SK-N-SH (cell line): ENCODE results near the gene MZT1. TPM values are rescaled to one million over a fixed set of nuclear protein-coding genes. Genes with fewer than 3 reads are reported as not detected.

Experiments
- CTCF ChIA-PET: fragments of 300-600, 350-600 bp; formaldehyde crosslinking; extraction: SDS; loops from one replicate; lab custom pipeline; 2021; lab: Yijun Ruan, JAX
- POLR2A ChIA-PET: fragments of 350-600 bp; sonication (Branson Sonifier 250); formaldehyde crosslinking; extraction: SDS; loops from one replicate; lab custom pipeline; 2020; ENCODE audit warnings: antibody characterized with exemption, inconsistent platforms; lab: Yijun Ruan, JAX
- DNase-seq: peaks from one replicate; pipeline ENCODE4 v3.0.0; 2012
- H2AFZ ChIP-seq: fragments of 200-600 bp; sonication (generic); 2 replicates; pipeline ENCODE4 v1.8.1; 2016; ENCODE audit warnings: antibody characterized with exemption, mild to moderate bottlenecking, low read depth
- H3F3A ChIP-seq: fragments of 200-600 bp; sonication (generic); replicated peaks from 2 replicates; pipeline ENCODE3; 2016; ENCODE audit warnings: antibody characterized with exemption, mild to moderate bottlenecking; ENCODE audit not compliant: insufficient read depth
- H3K27ac ChIP-seq, 2 experiments: fragments of 200-500 bp in 1 of 2; fragments of 200-600 bp in 1 of 2; sonication (Bioruptor generic) in 1 of 2; sonication (generic), shearing (Covaris generic) in 1 of 2; 2 replicates each; pipeline versions ENCODE4 v1.5.1 to v1.6.1; 2014 to 2016; ENCODE audit warnings: low read depth in 2 of 2, inconsistent platforms in 1 of 2, low read length in 1 of 2, mild to moderate bottlenecking in 1 of 2, mixed read lengths in 1 of 2
- H3K27me3 ChIP-seq: fragments of 200-600 bp; sonication (generic), shearing (Covaris generic); 2 replicates; pipeline ENCODE4 v1.6.1; 2016; ENCODE audit warnings: mixed run types; ENCODE audit not compliant: insufficient read depth
- H3K36me3 ChIP-seq, 2 experiments: fragments of 200-500 bp in 1 of 2; fragments of 200-600 bp in 1 of 2; sonication (Bioruptor generic) in 1 of 2; sonication (generic) in 1 of 2; replicated peaks in 1 of 2; 2 replicates each; pipeline versions ENCODE3 to v1.5.1; 2014 to 2016; ENCODE audit warnings: low read length in 1 of 2, mild to moderate bottlenecking in 1 of 2; ENCODE audit not compliant: insufficient read depth in 2 of 2, control insufficient read depth in 1 of 2
- H3K4me1 ChIP-seq, 2 experiments: fragments of 200-500 bp in 1 of 2; fragments of 200-600 bp in 1 of 2; sonication (Bioruptor generic) in 1 of 2; sonication (generic), shearing (Covaris generic) in 1 of 2; 2 replicates each; pipeline versions ENCODE4 v1.5.1 to v1.6.1; 2014 to 2016; ENCODE audit warnings: low read depth in 1 of 2, low read length in 1 of 2, mixed run types in 1 of 2; ENCODE audit not compliant: insufficient read depth in 2 of 2, control insufficient read depth in 1 of 2
- H3K4me2 ChIP-seq: fragments of 200-600 bp; sonication (generic), shearing (Covaris generic); 2 replicates; pipeline ENCODE4 v1.6.1; 2017; ENCODE audit warnings: mixed run types
- H3K4me3 ChIP-seq, 2 experiments: fragments of 200-500 bp in 1 of 2; fragments of 200-600 bp in 1 of 2; sonication (Bioruptor generic) in 1 of 2; sonication (generic), shearing (Covaris generic) in 1 of 2; 2 replicates each; pipeline versions ENCODE4 v1.5.1 to v1.8.1; 2014 to 2016; ENCODE audit warnings: low read depth in 2 of 2, inconsistent platforms in 1 of 2, low read length in 1 of 2, mild to moderate bottlenecking in 1 of 2, mixed read lengths in 1 of 2, moderate library complexity in 1 of 2
- H3K79me2 ChIP-seq: fragments of 200-600 bp; sonication (generic); 2 replicates; pipeline ENCODE4 v1.8.1; 2017; ENCODE audit warnings: mild to moderate bottlenecking; ENCODE audit not compliant: insufficient read depth
- H3K9ac ChIP-seq: fragments of 200-600 bp; sonication (generic); 2 replicates; pipeline ENCODE4 v1.6.1; 2017; ENCODE audit warnings: mixed run types
- H3K9me2 ChIP-seq: fragments of 200-600 bp; sonication (generic); 2 replicates; pipeline ENCODE4 v1.6.1; 2017; ENCODE audit warnings: mixed run types
- H3K9me3 ChIP-seq: fragments of 200-600 bp; sonication (generic); 2 replicates; pipeline ENCODE4 v1.6.1; 2017; ENCODE audit warnings: mixed run types, mild to moderate bottlenecking, moderate library complexity
- H4K20me1 ChIP-seq: fragments of 200-600 bp; sonication (generic); 2 replicates; pipeline ENCODE4 v1.6.1; 2017; ENCODE audit warnings: mild to moderate bottlenecking, mixed run types; ENCODE audit not compliant: insufficient read depth
- CHD2 ChIP-seq: fragments of 150-350 bp; IDR thresholded peaks from 2 replicates; pipeline ENCODE4 v1.6.1; 2018; ENCODE audit warnings: low read length; ENCODE audit not compliant: partially characterized antibody
- ELF1 ChIP-seq: IDR thresholded peaks from 2 replicates; pipeline ENCODE4 v1.4.0; 2012
- FOXM1 ChIP-seq: IDR thresholded peaks from 2 replicates; pipeline ENCODE4 v1.4.0; 2012; ENCODE audit warnings: low read depth, mild to moderate bottlenecking
- GABPA ChIP-seq: IDR thresholded peaks from 2 replicates; pipeline ENCODE4 v1.4.0; 2012; ENCODE audit warnings: low read depth, mild to moderate bottlenecking
- GATA2 ChIP-seq: sonication (generic); formaldehyde crosslinking; IDR thresholded peaks from 2 replicates; pipeline ENCODE4 v1.5.0; 2020; ENCODE audit warnings: mild to moderate bottlenecking, missing genetic modification reagents
- IRF3 ChIP-seq: fragments of 150-350 bp; IDR thresholded peaks from 2 replicates; pipeline ENCODE4 v1.6.1; 2016; ENCODE audit warnings: mild to moderate bottlenecking, low read depth, low read length
- JUND ChIP-seq: IDR thresholded peaks from 2 replicates; pipeline ENCODE4 v1.4.0; 2012
- MAX ChIP-seq: IDR thresholded peaks from 2 replicates; pipeline ENCODE4 v1.4.0; 2012; ENCODE audit warnings: low read depth
- MEF2A ChIP-seq: IDR thresholded peaks from 2 replicates; pipeline ENCODE4 v1.4.0; 2012; ENCODE audit warnings: low read depth, borderline replicate concordance
- MXI1 ChIP-seq: IDR thresholded peaks from 2 replicates; pipeline ENCODE4 v1.6.1; 2012; ENCODE audit warnings: mild to moderate bottlenecking, low read depth, low read length, improper control_type of control experiment
- NRF1 ChIP-seq: IDR thresholded peaks from 2 replicates; pipeline ENCODE4 v1.6.1; 2012; ENCODE audit warnings: low read depth, mild to moderate bottlenecking, low read length
- PBX3 ChIP-seq: IDR thresholded peaks from 2 replicates; pipeline ENCODE4; 2012
- RAD21 ChIP-seq: IDR thresholded peaks from 2 replicates; pipeline ENCODE4 v1.6.1; 2012; ENCODE audit warnings: mild to moderate bottlenecking, low read length
- RCOR1 ChIP-seq: fragments of 150-350 bp; IDR thresholded peaks from 2 replicates; pipeline ENCODE4 v1.6.1; 2017; ENCODE audit warnings: antibody characterized with exemption, low read length
- RFX5 ChIP-seq: IDR thresholded peaks from 2 replicates; pipeline ENCODE4 v1.6.1; 2012; ENCODE audit warnings: mild to moderate bottlenecking, improper control_type of control experiment, low read length
- RXRA ChIP-seq: IDR thresholded peaks from 2 replicates; pipeline ENCODE4 v1.4.0; 2012; ENCODE audit warnings: low read depth, mild to moderate bottlenecking, borderline replicate concordance
- SMC3 ChIP-seq: IDR thresholded peaks from 2 replicates; pipeline ENCODE4 v1.6.1; 2012; ENCODE audit warnings: low read depth, low read length, improper control_type of control experiment
- TAF1 ChIP-seq: IDR thresholded peaks from 2 replicates; pipeline ENCODE4 v1.6.1; 2012; ENCODE audit warnings: low read depth, mild to moderate bottlenecking, low read length, moderate library complexity, borderline replicate concordance
- TCF12 ChIP-seq: IDR thresholded peaks from 2 replicates; pipeline ENCODE4 v1.4.0; 2012
- polyA plus RNA-seq, 3 experiments: library from polyadenylated mRNA; depleted of rRNA; stranded (reverse); fragments of >200 nt; gene quantifications; 2 replicates each; pipeline ENCODE4 v1.2.3, GENCODE V29; 2012
- TF ChIP-seq, protein P1 (sequence below): fragments of 150-350 bp; IDR thresholded peaks from 2 replicates; pipeline ENCODE4 v1.6.1; 2017; ENCODE audit warnings: antibody characterized with exemption, low read length, low read depth, borderline replicate concordance
- TF ChIP-seq, protein P2 (sequence below): fragments of 200-600 bp; sonication (generic); IDR thresholded peaks from 2 replicates; pipeline ENCODE4 v1.6.1; 2017; ENCODE audit warnings: antibody characterized with exemption, mild to moderate bottlenecking, moderate library complexity
- TF ChIP-seq, protein P3 (sequence below): IDR thresholded peaks from 2 replicates; pipeline ENCODE4 v1.4.0; 2012; ENCODE audit warnings: low read depth, borderline replicate concordance
- TF ChIP-seq, protein P4 (sequence below): IDR thresholded peaks from 2 replicates; pipeline ENCODE4 v1.4.0; 2012; ENCODE audit warnings: low read depth, borderline replicate concordance

Gene MZT1
- polyA plus RNA-seq, 1 of the 3 experiments (the other 2 are of a cell fraction) = 8.2 TPM

DNA sequence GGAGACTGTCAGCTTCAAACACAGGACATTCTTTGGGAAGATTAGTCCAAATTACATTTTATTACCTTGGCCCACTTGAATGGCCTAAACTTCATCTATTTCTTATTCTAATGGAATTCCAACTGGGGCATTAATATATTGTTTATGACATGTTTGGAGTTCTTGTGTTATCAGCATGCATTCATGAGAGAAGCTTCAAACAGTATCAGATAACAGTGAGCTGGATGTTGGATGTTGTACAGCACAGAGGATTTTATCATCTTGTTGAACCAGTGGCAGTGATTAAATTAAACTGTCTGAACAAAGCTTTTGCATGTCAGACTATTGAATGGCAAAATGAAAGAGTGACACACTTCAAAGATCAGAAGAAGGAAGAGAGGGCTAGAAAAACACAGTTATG, 50.0 kb downstream of the MZT1 start:
- H3K9me2 ChIP-seq = no peaks in the 10 kb centered on the region
- H3K4me3 ChIP-seq = no peak overlapping the region
- H3K4me1 ChIP-seq = peaks cover 9 to 10% of the 10 kb centered on the region in 2 experiments; a peak in 2 of 4 replicates
- ChIA-PET POLR2A (no interaction called here), CTCF (interaction anchor here (1.0 kb wide), 1 partner anchor 11 kb away, joined by 3 read pairs; no protein-coding TSS in a partner anchor)
- no peaks in the 10 kb centered on the region for H3K79me2 ChIP-seq
- H2AFZ ChIP-seq = no peak overlapping the region
- no peak overlapping the region for H3K9ac ChIP-seq
- H3K27me3 ChIP-seq = no peaks in the 10 kb centered on the region
- TF ChIP-seq RAD21 = no peak
- TF ChIP-seq CHD2 = no peak
- TF ChIP-seq, protein P1, sequence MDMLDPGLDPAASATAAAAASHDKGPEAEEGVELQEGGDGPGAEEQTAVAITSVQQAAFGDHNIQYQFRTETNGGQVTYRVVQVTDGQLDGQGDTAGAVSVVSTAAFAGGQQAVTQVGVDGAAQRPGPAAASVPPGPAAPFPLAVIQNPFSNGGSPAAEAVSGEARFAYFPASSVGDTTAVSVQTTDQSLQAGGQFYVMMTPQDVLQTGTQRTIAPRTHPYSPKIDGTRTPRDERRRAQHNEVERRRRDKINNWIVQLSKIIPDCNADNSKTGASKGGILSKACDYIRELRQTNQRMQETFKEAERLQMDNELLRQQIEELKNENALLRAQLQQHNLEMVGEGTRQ = no peak
- TF ChIP-seq ELF1 = no peak
- no peak for TF ChIP-seq MXI1
- no peak for TF ChIP-seq TAF1
- TF ChIP-seq FOXM1 = no peak
- no peak for TF ChIP-seq PBX3
- TF ChIP-seq RXRA = no peak
- TF ChIP-seq GABPA = no peak
- TF ChIP-seq TCF12 = no peak
- no peak for TF ChIP-seq SMC3
- TF ChIP-seq IRF3 = no peak
- TF ChIP-seq, protein P2, sequence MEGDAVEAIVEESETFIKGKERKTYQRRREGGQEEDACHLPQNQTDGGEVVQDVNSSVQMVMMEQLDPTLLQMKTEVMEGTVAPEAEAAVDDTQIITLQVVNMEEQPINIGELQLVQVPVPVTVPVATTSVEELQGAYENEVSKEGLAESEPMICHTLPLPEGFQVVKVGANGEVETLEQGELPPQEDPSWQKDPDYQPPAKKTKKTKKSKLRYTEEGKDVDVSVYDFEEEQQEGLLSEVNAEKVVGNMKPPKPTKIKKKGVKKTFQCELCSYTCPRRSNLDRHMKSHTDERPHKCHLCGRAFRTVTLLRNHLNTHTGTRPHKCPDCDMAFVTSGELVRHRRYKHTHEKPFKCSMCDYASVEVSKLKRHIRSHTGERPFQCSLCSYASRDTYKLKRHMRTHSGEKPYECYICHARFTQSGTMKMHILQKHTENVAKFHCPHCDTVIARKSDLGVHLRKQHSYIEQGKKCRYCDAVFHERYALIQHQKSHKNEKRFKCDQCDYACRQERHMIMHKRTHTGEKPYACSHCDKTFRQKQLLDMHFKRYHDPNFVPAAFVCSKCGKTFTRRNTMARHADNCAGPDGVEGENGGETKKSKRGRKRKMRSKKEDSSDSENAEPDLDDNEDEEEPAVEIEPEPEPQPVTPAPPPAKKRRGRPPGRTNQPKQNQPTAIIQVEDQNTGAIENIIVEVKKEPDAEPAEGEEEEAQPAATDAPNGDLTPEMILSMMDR = no peak
- TF ChIP-seq, protein P3, sequence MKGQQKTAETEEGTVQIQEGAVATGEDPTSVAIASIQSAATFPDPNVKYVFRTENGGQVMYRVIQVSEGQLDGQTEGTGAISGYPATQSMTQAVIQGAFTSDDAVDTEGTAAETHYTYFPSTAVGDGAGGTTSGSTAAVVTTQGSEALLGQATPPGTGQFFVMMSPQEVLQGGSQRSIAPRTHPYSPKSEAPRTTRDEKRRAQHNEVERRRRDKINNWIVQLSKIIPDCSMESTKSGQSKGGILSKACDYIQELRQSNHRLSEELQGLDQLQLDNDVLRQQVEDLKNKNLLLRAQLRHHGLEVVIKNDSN = no peak
- peak; percentile 34; the same call in 1 of the 2 replicates for TF ChIP-seq RCOR1
- 0 out of 2 replicates have a peak, but pooled peaks have one; percentile 3 for TF ChIP-seq JUND
- TF ChIP-seq GATA2 (CRISPR knock-in tag) = peak; percentile 87
- no peak for TF ChIP-seq MAX
- no peak for TF ChIP-seq MEF2A
- TF ChIP-seq NRF1 = no peak
- no peak for TF ChIP-seq RFX5
- TF ChIP-seq, protein P4, sequence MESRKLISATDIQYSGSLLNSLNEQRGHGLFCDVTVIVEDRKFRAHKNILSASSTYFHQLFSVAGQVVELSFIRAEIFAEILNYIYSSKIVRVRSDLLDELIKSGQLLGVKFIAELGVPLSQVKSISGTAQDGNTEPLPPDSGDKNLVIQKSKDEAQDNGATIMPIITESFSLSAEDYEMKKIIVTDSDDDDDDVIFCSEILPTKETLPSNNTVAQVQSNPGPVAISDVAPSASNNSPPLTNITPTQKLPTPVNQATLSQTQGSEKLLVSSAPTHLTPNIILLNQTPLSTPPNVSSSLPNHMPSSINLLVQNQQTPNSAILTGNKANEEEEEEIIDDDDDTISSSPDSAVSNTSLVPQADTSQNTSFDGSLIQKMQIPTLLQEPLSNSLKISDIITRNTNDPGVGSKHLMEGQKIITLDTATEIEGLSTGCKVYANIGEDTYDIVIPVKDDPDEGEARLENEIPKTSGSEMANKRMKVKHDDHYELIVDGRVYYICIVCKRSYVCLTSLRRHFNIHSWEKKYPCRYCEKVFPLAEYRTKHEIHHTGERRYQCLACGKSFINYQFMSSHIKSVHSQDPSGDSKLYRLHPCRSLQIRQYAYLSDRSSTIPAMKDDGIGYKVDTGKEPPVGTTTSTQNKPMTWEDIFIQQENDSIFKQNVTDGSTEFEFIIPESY = no peak
- no peak overlapping the region for H3K4me2 ChIP-seq
- no peaks in the 10 kb centered on the region for H3F3A ChIP-seq
- H3K27ac ChIP-seq = peak overlapping the region in 1 of 2 experiments; percentile 67; a peak in 2 of 4 replicates
- H3K36me3 ChIP-seq = no peaks in the 10 kb centered on the region
- peak; percentile 26 for DNase-seq
- no peaks in the 10 kb centered on the region for H3K9me3 ChIP-seq
- H4K20me1 ChIP-seq = no peaks in the 10 kb centered on the region
